Posterior cingulate gyrus (tissue), 11 donors: ENCODE results near the gene HSD11B1L.
"Not testable (repeated sequence)": the region's sequence is repeated elsewhere in the genome, so short reads cannot be mapped to it uniquely, and the experiment has no call there.

ENCODE experiments used
- DNase-seq, 10 donors: peaks; one replicate each; pipeline versions ENCODE4 v3.0.0 to v3.0.0-alpha.2; 2020 to 2021; ENCODE audit warnings: mixed read lengths in 3 of 10
- intact Hi-C: fragments of 100-400 bp; cut with DNase I; formaldehyde crosslinking; loops from one replicate; pipeline ENCODE4 v1.15.1; 2023

HSD11B1L gene

DNA sequence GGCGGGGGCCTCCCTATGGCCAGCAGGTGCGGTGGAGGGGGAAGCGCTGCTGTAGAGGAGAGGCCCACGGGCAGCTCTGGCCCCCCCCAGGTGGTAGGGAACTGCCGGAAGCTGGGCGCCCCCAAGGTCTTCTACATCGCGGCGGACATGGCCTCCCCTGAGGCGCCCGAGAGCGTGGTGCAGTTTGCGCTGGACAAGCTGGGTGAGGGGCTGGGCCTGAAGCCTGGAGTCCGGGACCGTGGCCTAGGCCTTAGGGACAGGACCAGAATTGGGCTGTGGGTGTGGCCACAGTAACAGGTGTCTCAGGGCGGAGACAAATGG, 5.5 kb downstream of the HSD11B1L start:
- no peak for DNase-seq
- intact Hi-C loops = no loop called here

DNA sequence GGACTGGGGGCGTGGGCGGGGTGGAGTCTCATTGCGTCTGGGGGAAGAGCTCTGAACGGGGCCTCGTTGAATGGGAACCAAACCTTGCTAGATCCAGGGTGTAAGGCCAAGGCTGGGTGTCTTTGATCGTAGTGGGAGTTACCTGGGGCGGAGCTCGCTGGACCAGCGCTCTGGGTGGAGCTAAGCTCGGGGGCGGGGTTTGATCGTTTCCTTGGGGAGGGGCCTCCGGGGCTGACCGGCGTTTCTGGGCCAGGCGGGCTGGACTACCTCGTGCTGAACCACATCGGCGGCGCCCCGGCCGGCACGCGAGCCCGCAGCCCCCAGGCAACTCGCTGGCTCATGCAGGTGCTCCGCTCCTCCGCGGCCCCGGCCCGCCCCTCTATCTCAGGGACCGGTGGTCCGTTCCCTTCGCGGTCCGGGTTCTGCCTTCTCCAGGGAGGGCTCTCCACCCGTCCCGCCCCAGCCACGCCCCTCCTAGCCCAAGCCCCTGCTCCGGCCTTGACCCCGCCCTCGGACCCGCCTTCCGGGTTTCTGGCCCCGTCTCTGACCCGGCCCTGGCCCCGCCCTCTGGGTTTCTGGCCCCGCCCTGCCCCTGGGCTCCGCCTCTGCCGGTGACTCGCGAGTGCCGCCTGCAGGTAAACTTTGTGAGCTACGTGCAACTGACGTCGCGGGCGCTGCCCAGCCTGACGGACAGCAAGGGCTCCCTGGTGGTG, 6.0 kb downstream of the HSD11B1L start:
- intact Hi-C loops = no loop called here
- peak; percentile 79 to 99 (median 91) for DNase-seq

DNA sequence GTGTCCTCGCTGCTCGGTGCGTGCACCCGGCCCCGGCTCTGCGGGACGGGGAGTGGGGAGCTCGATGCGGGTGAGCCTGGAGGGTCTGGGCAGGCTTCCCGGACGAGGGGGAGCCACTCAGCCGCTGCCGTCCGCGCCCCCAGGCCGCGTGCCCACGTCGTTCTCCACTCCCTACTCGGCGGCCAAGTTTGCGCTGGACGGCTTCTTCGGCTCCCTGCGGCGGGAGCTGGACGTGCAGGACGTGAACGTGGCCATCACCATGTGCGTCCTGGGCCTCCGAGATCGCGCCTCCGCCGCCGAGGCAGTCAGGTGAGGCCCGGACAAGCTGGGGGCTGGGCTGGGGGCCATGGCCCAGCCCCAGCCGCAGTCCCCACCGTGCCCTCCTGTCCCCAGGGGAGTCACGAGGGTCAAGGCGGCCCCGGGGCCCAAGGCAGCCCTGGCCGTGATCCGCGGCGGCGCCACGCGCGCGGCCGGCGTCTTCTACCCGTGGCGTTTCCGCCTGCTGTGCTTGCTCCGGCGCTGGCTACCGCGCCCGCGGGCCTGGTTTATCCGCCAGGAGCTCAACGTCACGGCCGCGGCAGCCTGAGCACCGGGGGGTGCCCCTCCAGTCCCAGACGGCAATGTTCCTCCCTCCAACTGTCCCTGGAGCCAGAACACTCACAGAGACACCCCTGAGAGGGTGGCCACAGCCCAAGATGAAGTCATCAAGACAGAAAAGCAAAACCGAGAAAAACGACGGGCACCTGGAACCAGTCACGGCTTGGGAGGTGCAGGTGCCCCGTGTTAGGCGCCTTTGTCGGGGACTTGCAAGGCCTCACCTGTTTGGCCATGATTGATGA, 6.8 kb downstream of the HSD11B1L start:
- DNase-seq = peak in 1 of 10 donors; percentile 84
- intact Hi-C loops = no loop called here

DNA sequence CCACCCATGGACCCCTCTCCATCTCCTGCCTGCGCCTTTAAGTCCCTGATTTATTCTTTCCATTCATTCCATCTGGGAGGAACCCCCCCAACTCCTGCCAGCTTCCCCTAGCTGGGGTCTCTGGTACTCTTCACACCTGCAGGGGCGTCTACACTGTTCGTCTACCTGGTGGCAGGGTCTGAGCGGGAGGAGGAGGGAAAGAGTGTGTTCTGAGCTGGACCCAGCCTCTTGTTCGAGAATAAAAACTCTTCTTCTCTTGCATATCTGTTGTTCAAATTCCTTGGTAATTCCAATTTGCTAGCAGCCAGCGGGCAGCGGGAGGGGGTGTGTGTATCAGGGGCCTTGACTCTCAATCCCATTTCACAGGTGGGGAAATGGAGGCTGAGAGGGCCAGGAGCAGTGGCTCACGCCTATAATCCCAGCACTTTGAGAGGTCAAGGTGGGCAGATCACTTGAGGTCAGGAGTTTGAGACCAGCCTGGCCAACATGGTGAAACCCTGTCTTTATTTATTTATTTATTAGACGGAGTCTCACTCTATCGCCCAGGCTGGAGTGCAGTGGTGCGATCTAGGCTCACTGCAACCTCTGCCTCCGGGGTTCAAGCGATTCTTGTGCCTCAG, 7.5 kb downstream of the HSD11B1L start:
- intact Hi-C loops, DNase-seq: not testable (repeated sequence)

DNA sequence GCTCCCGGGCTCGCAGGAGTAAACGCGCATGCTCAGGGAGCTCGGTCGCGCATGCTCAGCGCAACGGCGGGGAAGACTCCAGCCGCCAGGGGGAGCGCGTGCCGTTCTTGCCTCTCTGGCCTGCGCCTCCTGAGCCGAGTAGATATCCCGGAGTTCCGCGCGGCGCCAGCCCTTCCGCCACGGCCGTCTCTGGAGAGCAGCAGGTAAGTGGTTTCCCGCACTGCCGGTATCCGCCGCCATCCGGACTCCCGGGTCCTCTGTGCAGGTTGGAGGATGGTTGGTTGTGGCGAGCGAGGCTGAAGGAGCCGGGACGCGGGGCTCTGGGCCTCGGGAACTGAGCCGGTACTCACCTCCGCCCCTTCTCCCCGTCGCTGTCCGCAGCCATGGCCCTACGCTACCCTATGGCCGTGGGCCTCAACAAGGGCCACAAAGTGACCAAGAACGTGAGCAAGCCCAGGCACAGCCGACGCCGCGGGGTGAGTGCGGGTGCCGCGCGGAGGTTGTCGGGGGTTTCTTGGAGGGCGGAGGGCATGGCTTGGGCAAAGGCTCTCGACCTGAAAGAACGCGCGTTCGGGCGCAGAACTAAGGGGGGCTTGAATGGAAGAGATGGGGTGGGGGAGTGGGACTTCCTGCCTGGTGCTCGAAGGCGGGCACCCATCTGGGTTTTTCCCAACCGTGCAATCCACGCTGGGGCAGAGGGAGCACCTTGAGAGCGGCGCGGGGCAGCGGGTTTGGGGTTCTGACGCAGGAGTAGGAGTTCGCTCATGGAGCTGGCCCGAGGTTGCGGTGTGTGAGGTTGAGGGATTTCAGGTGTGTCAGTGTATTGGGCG, 9.5 kb downstream of the HSD11B1L start, which contains the start of gene RPL36:
Gene RPL36, plus strand, starts transcription at position 171 of the 830 bp plus-strand sequence. Its CDS starts 213 bp downstream, at position 384.
- peak; percentile 93 to 99 (median 96) for DNase-seq
- intact Hi-C loops = loop anchor here (1.0 kb wide), 1 partner anchor 30 kb away; the partner anchor contains the start of genes CATSPERD and LONP1

DNA sequence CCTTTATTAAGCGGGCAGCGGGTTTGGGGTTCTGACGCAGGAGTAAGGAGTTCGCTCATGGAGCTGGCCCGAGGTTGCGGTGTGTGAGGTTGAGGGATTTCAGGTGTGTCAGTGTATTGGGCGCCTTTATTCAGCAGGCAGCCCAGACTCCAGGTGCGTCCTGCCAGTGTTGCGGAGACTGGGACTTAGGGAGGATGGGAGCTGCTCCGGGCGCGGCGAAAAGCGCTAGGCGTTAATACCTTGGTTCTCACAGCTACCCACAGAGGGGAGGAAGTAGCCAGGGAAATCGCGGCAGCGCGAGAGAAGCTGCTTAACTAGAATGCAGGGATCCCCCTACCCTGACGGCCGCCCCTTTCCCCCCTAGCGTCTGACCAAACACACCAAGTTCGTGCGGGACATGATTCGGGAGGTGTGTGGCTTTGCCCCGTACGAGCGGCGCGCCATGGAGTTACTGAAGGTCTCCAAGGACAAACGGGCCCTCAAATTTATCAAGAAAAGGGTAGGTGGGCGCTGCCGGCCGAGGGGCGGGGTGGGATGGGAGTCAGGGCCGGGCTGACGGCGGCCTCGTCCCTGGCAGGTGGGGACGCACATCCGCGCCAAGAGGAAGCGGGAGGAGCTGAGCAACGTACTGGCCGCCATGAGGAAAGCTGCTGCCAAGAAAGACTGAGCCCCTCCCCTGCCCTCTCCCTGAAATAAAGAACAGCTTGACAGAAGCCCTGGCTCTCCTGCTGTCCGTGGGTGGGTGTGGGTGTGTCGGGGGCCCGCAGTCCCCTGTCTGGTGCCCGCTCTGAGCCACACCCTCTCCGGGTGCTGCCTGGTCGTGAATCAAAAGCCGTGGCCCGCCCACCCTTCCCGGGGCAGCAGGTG, 10.4 kb downstream of the HSD11B1L start:
- intact Hi-C loops = loop anchor here (1.0 kb wide), 1 partner anchor 29 kb away; the partner anchor contains the start of genes CATSPERD and LONP1
- peak in 3 of 10 donors; percentile 38 to 81 (median 45) for DNase-seq

DNA sequence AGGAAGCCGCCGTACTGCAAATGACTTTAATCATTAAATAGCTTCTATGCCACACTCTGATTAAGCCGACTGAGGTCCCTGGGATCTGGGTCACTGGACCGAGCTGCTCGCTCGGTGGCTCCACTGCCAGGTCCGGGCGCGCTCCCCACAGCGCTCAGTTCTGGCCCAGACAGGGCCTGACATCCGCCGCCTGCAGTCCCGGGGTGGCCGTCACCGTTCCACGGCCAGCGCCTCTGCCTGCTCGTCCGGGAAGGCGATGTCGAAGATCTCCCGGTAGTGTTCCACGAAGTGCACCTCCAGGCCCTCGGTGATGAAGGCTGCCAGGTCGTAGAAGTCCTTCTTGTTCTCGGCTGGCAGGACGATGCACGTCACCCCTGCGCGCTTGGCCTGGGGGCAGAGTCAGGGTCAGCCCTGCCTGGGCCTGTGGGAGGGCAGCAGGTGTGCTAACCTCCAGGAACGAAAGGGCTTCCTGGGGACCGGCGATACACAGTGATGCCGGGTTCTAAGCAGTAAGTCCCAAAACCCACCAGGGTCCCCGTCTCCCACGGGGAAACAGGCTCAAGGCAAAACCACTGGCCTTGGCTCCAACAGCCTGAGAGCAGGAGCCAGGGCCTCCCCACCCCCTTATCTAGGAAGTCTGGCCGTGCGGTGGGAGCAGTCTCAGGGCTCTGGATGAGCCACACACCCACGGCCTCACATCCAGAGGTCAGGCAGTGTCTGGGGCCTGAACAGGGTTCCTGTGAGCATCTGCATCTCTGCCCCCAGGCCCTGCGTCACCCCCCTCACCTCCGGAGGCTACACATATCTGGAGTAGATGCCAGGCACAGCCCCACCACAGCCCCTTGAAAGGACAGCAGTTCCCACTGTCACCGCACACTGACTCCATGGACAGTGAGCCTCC, 11.2 kb downstream of the HSD11B1L start:
- DNase-seq = peak in 2 of 10 donors; percentile 86 to 87
- intact Hi-C loops = no loop called here

DNA sequence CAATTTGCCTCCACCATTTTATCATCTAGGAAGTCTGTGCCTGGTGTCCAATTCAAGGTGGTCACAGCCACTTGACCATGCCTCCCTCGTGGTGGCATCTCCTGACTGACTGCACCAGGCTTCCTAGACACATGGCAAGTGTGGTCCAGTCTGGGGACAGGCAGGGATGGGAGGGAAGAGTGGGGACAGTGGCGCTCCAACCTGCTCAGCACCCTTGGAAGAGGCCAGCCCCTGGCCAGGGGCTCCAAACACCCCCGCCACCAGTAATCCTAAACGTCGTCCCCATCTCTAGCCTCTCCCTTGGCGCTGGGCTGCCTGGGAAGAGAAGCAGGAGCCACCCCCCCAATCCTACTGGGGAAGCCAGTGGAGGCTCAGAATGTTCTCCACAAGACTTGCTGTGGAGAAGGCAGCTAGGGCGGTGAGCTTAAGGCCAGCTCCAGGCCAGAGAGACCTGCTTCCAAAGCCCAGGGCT, 11.9 kb downstream of the HSD11B1L start:
- intact Hi-C loops = no loop called here

DNA sequence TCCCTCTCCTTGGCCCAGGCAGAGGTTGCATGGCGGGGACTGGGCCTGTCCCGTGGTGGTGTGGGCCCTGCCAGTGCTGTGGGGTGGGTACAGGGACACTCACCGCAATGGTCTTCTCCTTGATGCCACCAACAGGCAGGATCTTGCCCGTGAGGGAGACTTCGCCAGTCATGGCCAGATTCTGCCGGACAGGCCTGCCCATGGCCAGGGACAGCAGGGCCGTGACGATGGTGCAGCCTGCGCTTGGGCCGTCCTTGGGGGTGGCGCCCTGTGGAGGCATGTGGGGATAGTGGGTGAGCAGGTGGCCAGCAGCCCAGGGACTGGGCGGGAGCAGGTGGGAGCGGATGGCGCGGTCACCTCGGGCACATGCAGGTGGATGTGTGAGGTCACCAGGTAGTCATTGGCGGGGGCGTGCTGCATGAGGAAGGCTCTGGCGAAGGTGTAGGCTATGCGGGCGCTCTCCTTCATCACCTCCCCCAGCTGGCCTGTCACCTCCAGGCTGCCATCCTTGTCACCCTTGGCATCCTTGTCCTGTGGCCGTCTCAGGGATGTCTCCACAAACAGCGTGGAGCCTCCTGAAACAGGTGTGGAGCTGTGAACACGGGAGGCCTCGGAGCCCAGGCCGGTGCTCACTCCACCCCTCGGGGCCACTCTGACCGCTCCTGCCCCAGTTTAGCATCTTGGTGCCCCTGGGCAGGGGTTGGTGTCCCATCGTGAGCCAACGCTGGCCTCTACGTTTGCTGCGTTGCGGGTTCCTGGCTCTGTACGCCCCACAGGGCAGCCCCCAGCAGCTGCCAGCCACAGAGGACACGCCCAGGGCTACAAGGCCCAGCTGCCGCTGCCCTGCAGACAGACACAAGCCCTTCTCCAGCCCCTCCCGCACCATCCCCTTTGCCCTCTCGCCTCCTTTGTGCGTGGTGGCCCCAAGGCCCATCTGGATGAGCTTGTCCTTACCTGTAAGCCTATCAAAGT, 12.7 kb downstream of the HSD11B1L start:
- DNase-seq = peak in 2 of 10 donors; percentile 78 to 79
- intact Hi-C loops = no loop called here

More for the DNA sequence above, 11.9 kb downstream of the HSD11B1L start:
- DNase-seq = peak in 1 of 10 donors; percentile 79

DNA sequence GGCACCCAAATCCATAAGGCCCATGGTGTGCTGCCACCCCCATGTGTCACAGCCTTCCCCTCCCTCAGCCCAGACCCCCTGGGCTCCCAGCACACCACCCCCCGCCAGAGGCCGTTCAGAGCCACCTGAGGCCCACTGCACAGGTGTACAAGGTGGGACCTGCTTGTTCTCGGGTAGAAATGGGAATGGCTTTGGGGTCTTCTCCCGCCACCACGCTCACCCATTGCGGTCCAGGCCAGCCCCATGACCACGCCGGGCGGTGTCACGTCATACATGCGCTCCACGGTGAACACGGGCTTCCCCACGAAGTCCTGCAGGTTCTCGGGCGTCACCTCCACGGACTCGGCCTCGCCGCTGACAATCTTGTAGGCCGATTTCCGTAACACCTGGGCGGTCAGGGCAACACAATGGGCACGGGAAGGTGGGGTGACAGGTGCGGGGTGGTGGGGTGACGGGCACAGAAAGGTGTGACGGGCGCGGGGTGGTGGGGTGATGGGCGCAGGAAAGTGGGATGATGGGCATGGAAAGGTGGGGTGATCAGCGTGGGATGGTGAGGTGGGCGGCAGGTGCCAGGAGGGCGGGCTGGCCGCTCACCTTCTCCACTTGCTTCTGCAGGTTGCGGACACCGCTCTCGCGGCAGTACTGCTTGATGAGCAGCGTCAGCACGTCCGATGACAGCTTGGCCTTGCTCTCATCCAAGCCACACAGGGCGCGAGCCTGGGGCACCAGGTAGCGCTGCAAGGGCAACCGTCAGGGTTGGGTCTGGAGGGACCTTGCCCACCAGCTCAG, 13.5 kb downstream of the HSD11B1L start:
- intact Hi-C loops = no loop called here
- peak in 2 of 10 donors; percentile 77 to 83 for DNase-seq

DNA sequence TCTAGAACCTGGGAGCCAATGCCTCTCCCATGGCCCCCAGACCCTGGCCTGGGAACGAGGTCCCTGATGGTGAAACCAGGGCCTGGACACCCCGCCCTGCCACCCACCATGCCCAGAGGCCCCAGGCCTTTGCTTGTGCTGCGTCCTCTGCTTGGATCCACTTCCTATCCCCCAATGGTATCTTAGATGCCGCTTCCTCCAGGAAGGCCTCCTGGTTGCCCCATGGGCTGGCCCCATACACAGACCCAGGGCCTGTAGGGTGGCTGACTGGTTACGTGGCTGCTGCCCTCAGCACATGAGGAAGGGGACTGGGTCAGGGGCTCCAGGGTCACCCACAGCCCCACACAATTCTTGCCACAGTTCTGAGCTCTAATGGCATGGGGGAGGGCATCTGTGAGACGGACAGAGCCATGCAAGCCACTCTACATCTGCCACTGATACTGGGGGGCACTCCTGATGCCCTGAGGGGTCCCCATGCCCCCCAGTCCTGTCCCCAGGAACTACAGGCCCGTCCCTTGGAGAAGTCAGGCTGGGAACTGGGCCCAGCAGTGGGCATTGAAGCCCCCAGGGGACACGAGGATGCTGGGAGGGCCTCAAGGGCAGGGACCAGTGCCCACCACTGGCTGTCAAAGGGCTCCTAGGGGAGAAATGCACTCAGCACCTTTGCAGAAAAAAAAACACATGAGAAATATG, 14.3 kb downstream of the HSD11B1L start:
- intact Hi-C loops = no loop called here
- no peak for DNase-seq

DNA sequence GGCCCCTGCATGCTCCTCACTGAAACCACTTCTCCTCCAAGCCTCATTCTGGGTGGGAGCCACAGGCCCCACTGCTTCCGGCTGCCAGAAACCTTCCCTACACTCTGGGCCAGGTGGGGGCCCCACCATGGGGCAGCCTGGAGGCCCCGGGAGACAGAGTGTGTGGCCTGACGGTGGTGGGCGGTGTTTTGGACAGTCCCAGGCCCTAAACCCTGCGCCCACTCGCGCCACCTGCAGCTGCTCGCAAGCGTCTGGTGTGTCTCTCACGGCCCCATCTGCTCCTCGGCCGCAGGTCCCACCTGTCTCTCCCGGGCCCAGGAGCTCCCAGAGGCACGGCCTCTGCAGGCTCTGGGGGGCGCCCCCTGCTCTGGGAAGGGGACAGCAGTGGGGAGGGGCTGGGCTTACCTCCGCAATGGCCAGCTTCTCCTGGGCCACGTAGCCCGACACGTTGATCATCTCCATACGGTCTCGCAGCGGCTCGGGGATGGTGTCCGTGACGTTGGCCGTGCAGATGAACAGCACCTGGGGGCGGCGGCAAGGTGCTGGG, 14.9 kb downstream of the HSD11B1L start:
- DNase-seq = peak in 3 of 10 donors; percentile 73 to 86 (median 79)
- intact Hi-C loops = no loop called here

DNA sequence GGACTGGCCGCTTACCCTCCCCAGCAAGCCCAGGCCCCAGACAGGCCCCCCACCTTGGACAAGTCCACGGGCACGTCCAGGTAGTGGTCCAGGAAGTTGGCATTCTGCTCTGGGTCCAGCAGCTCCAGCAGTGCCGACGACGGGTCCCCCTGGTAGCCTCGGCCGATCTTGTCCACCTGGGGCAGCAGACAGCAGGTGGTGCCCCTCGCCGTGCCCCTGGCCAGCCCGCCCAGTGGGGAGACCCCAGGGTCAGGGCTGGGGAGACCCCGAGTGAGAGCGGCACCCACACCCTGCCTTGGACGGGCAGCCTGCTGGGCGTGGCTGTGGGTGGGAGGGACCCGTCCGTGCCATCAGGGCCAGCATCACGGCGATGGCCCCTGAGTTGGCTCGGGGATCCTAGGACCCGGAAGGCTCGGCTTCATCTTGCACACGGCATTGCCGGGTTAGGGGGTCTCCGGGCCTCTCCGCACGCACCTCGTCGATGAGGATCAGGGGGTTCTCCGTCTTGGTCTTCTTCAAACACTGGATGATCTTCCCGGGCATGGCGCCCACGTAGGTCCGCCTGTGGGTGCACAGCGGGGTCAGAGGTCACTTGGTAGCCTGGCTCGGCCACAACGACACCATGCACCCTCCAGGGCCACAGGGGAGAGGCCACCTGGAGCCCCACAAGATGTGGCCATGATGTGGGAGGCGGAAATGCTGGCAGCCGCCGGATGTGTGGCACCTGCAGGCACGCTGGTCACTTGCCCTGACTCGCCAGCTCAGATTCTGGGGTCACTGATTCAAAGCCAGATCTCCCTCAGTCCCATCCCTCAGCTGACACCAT, 15.6 kb downstream of the HSD11B1L start:
- DNase-seq = peak in 3 of 10 donors; percentile 59 to 84 (median 81)
- intact Hi-C loops = no loop called here
